ENCODE measurements around the gene ZFY. TPM values are rescaled to one million over a fixed set of nuclear protein-coding genes. Genes with fewer than 3 reads are reported as not detected.

Gene ZFY
- total and polyA plus RNA-seq, 7 donors = 0.16 to 34.6 (median 3.5) TPM; not detected in 2

- TF ChIP-seq POLR2AphosphoS5 (IDR thresholded peaks at IDR 0.05) (no peak), POLR2A (IDR thresholded peaks at IDR 0.05) (no peak), CTCF (IDR thresholded peaks at IDR 0.05) (no peak), EP300 (IDR thresholded peaks at IDR 0.05) (no peak)
- H3K27me3 ChIP-seq = no peaks in the 10 kb centered on the region
- no peak overlapping the region for H3K27ac ChIP-seq
- no peak overlapping the region for H3K4me3 ChIP-seq
- peaks cover 0 to 29% (median 2%) of the 10 kb centered on the region in 4 donors for H3K4me1 ChIP-seq
- no peaks in the 10 kb centered on the region for H3K36me3 ChIP-seq
- no peaks in the 10 kb centered on the region for H3K9me3 ChIP-seq
- intact Hi-C loops (cut with DNase I) = no loop called here
- no peak for DNase-seq
- WGBS, 2 donors = 80 to 93% methylated on average over 7 of the region's 7 CpGs
Observed at GRCh38 chrY:2949590-2950252, 14.5 kb downstream of the ZFY start.

- H3K27me3 ChIP-seq = no peaks in the 10 kb centered on the region
- intact Hi-C loops (cut with DNase I) = no loop called here
- TF ChIP-seq POLR2AphosphoS5 (IDR thresholded peaks at IDR 0.05) (no peak), CTCF (IDR thresholded peaks at IDR 0.05) (no peak), EP300 (IDR thresholded peaks at IDR 0.05) (no peak), POLR2A (IDR thresholded peaks at IDR 0.05) (no peak)
- no peak overlapping the region for H3K4me3 ChIP-seq
- DNase-seq = no peak
- H3K4me1 ChIP-seq = peaks cover 0 to 23% (median 0%) of the 10 kb centered on the region in 4 donors
- no peaks in the 10 kb centered on the region for H3K9me3 ChIP-seq
- 90% methylated on average over 2 of the region's 2 CpGs for WGBS, 2 donors
- H3K36me3 ChIP-seq = no peaks in the 10 kb centered on the region
- H3K27ac ChIP-seq = no peak overlapping the region
Observed at GRCh38 chrY:2950655-2951054, 15.5 kb downstream of the ZFY start.

GRCh38 chrY:2952912-2953311 is 17.7 kb downstream of the ZFY start:
- H3K9me3 ChIP-seq = no peaks in the 10 kb centered on the region
- H3K27ac ChIP-seq = no peak overlapping the region
- no peaks in the 10 kb centered on the region for H3K27me3 ChIP-seq
- no peaks in the 10 kb centered on the region for H3K36me3 ChIP-seq
- no peak for TF ChIP-seq POLR2A (IDR thresholded peaks at IDR 0.05)
- TF ChIP-seq EP300 (IDR thresholded peaks at IDR 0.05) = no peak
- TF ChIP-seq POLR2AphosphoS5 (IDR thresholded peaks at IDR 0.05) = no peak
- intact Hi-C loops (cut with DNase I) = no loop called here
- no peak for DNase-seq
- H3K4me3 ChIP-seq = no peak overlapping the region
- peaks cover 0 to 16% (median 0%) of the 10 kb centered on the region in 4 donors for H3K4me1 ChIP-seq

GRCh38 chrY:2954735-2955134 is 19.6 kb downstream of the ZFY start:
- H3K4me1 ChIP-seq = peaks cover 0 to 13% (median 0%) of the 10 kb centered on the region in 4 donors
- H3K36me3 ChIP-seq = no peaks in the 10 kb centered on the region
- TF ChIP-seq POLR2A (IDR thresholded peaks at IDR 0.05) (no peak), CTCF (IDR thresholded peaks at IDR 0.05) (no peak), POLR2AphosphoS5 (IDR thresholded peaks at IDR 0.05) (no peak), EP300 (IDR thresholded peaks at IDR 0.05) (no peak)
- DNase-seq = no peak
- H3K27me3 ChIP-seq = no peaks in the 10 kb centered on the region
- H3K9me3 ChIP-seq = no peaks in the 10 kb centered on the region
- no peak overlapping the region for H3K27ac ChIP-seq
- no peak overlapping the region for H3K4me3 ChIP-seq
- intact Hi-C loops (cut with DNase I) = no loop called here
- 89 to 97% methylated on average over 2 of the region's 2 CpGs for WGBS, 2 donors

GRCh38 chrY:2955561-2955960 is 20.4 kb downstream of the ZFY start:
- H3K9me3 ChIP-seq = no peaks in the 10 kb centered on the region
- intact Hi-C loops (cut with DNase I) = no loop called here
- DNase-seq = no peak
- H3K27ac ChIP-seq = no peak overlapping the region
- WGBS, 2 donors = 81 to 89% methylated on average over 3 of the region's 3 CpGs
- TF ChIP-seq CTCF (IDR thresholded peaks at IDR 0.05) (no peak), POLR2AphosphoS5 (IDR thresholded peaks at IDR 0.05) (no peak), EP300 (IDR thresholded peaks at IDR 0.05) (no peak)
- peaks cover 0 to 13% (median 0%) of the 10 kb centered on the region in 4 donors for H3K4me1 ChIP-seq
- no peak overlapping the region for H3K4me3 ChIP-seq
- H3K36me3 ChIP-seq = no peaks in the 10 kb centered on the region
- H3K27me3 ChIP-seq = no peaks in the 10 kb centered on the region
